ENCODE data around the gene OS9. TPM values are rescaled to one million over a fixed set of nuclear protein-coding genes. Genes with fewer than 3 reads are reported as not detected.
A peak's percentile ranks its signal among the peaks of the same experiment; 100 is the strongest.

OS9 gene
- total and polyA plus RNA-seq, 9 of the 15 experiments (the other 6 are each of a cell fraction or from before 2014, with no cell fraction given), result 4.6 to 105 (median 89.5) TPM

DNA sequence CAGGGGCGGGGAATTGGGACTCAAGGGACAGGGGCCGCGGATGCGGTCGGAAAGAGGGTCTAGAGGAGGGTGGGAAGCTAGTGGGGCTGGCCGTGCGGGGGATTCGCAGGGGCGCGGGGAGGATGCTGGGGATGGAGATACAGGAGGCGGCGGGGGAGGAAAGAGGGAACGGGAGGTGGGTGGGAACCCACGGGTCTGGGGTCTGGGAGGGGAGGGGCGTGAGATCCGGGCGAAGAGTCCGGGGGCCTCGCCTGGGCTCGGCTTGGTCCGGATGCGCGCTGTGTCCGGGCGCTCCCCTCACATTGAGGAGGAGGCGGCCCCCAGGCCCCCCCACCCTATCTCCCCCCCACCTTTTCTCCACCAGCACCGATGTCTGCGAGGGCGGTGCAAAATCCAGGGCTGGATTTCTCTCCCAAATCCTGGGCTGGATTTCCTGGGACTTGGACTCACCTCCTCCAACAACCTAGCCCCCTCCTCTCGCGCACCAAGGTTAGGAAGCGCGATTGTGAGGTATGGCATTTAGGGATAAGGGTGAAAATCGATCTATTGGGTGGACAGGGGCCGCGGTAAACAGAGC is 44.8 kb downstream of the OS9 start, which contains the start of gene AGAP2:
TSS of gene AGAP2 (minus strand) at position 82 of the 577 bp plus-strand sequence. CDS start 496 bp downstream, outside the sequence.
- Histone ChIP-seq H3K4me3 (no peak within 1 kb of the TSS), H3K4me2 (ENCODE audit: insufficient read depth, low read length) (no peak within 1 kb of the TSS), H3K27ac (ENCODE audit: extremely low read depth, low read depth, low read length) (no peak within 1 kb of the TSS), H3K4me1 (replicated peaks in 1 of 2; ENCODE audit: control insufficient read depth in 2 of 2, insufficient read depth in 2 of 2, low read length in 2 of 2) (peaks cover 9 to 36% of the 10 kb centered on the region in 2 experiments; a peak in 4 of 5 replicates), H2AFZ (ENCODE audit: low read depth, low read length) (no peak within 1 kb of the TSS), H3K79me2 (ENCODE audit: control insufficient read depth, insufficient read depth, low read length) (no peaks in the 10 kb centered on the region), H3K36me3 (ENCODE audit: control insufficient read depth, insufficient read depth, low read length) (no peaks in the 10 kb centered on the region), H3K27me3 (ENCODE audit: control insufficient read depth in 2 of 2, insufficient read depth in 2 of 2, low read length in 2 of 2) (peaks cover 2 to 36% of the 10 kb centered on the region in 2 experiments; a peak in 3 of 5 replicates), H3K9me3 (replicated peaks; ENCODE audit: control insufficient read depth, insufficient read depth, low read depth, low read length) (no peaks in the 10 kb centered on the region), H3K9me1 (ENCODE audit: control insufficient read depth, insufficient read depth, low read length) (no peaks in the 10 kb centered on the region), H3K9ac (ENCODE audit: insufficient read depth in 1 of 2, low read depth in 2 of 2, low read length in 2 of 2) (0 out of 4 replicates have a peak within 1 kb of the TSS, but pooled peaks of 1 of the 2 experiments have one; percentile 87), H4K20me1 (replicated peaks; ENCODE audit: control insufficient read depth, insufficient read depth, low read length) (no peaks in the 10 kb centered on the region)
- WGBS (ENCODE audit: insufficient coverage, low coverage, missing lambda C conversion rate), result 54% methylated on average over 8 of the region's 36 CpGs
- ChIA-PET POLR2A (interaction anchor here (0.7 to 1.1 kb wide), 4 partner anchors 9 to 148 kb away, joined by 3 to 6 read pairs (median 4); partner anchors contain the start of gene PIP4K2C), CTCF (ENCODE audit: low intra/inter-chr PET ratio) (no interaction called here)
- in situ Hi-C loops (cut with MboI), result no loop called here
- ATAC-seq (no peak), DNase-seq (ENCODE audit: extremely low read depth in 1 of 4, low spot score in 3 of 4) (peak in 1 of 4 experiments; percentile 23), FAIRE-seq (no peak)
- BruUV-seq (replicated peaks), result no TSS peak
- intact Hi-C loops (cut with micrococcal nuclease), result loop anchor here (5.0 kb wide), 1 partner anchor 216 kb away; the partner anchor contains the start of genes DDIT3 and MBD6
- TF ChIP-seq AFF1 (IDR thresholded peaks at IDR 0.05; ENCODE audit: low read depth in 1 of 2, partially characterized antibody in 2 of 2) (no peak), PTRF (tag; IDR thresholded peaks at IDR 0.05) (no peak), ZNF311 (CRISPR knock-in tag; IDR thresholded peaks at IDR 0.05) (no peak), ZBTB7A (IDR thresholded peaks at IDR 0.05; ENCODE audit: borderline replicate concordance, control insufficient read depth, low read depth, low read length) (peak; percentile 52; the same call in 1 of the 2 replicates), ZNF740 (CRISPR knock-in tag; IDR thresholded peaks at IDR 0.05) (peak; percentile 47; the same call in 1 of the 2 replicates), ZNF740 (tag; IDR thresholded peaks at IDR 0.05) (peak in 1 of 2 experiments; percentile 60; a peak in 1 of 4 replicates), ZKSCAN1 (IDR thresholded peaks at IDR 0.05; ENCODE audit: low read depth, low read length) (no peak), EGR1 (conservative IDR thresholded peaks at IDR 0.05) (peak; percentile 57; the same call in 1 of the 2 replicates), MAZ (CRISPR knock-in tag; conservative IDR thresholded peaks at IDR 0.05 in 1 of 2, IDR thresholded peaks at IDR 0.05 in 1 of 2) (0 out of 4 replicates have a peak, but pooled peaks of 1 of the 2 experiments have one; percentile 17), TCF15 (CRISPR knock-in tag; IDR thresholded peaks at IDR 0.05) (no peak), SPI1 (IDR thresholded peaks at IDR 0.05; ENCODE audit: borderline replicate concordance, low read depth, low read length) (no peak), HNRNPH1 (optimal IDR thresholded peaks at IDR 0.05; ENCODE audit: low read depth, low read length) (no peak), CHCHD3 (CRISPR knock-in tag; IDR thresholded peaks at IDR 0.05) (no peak), CREB1 (IDR thresholded peaks at IDR 0.05) (no peak), CREB1 (CRISPR knock-in tag; IDR thresholded peaks at IDR 0.05) (no peak), TAF9B (IDR thresholded peaks at IDR 0.05; ENCODE audit: partially characterized antibody) (no peak), SRSF9 (IDR thresholded peaks at IDR 0.05; ENCODE audit: borderline replicate concordance, low read depth, low read length) (no peak)
